GM23338 (cell line): ENCODE data around the gene TPI1.

ENCODE experiments used
- CTCF ChIP-seq, 2 experiments: fragments of 200-600 bp in 1 of 2; sonication (generic) in 1 of 2; conservative IDR thresholded peaks; 2 replicates each; pipeline versions ENCODE4 v1.5.1 to v1.6.1; 2016 to 2017; ENCODE audit warnings: antibody characterized with exemption in 2 of 2, low read depth in 2 of 2, mild to moderate bottlenecking in 2 of 2, moderate library complexity in 1 of 2
- ETS1 ChIP-seq: IDR thresholded peaks from 2 replicates; pipeline ENCODE4 v1.6.1; 2016; ENCODE audit warnings: antibody characterized with exemption
- EZH2 ChIP-seq: fragments of 200-600 bp; sonication (generic); IDR thresholded peaks from one replicate; pipeline ENCODE4 v1.8.0; 2017; ENCODE audit warnings: antibody characterized with exemption, mild to moderate bottlenecking, low read depth; ENCODE audit not compliant: unreplicated experiment
- ZNF114 ChIP-seq: fragments of 250-450 bp; sonication (Bioruptor Pico); IDR thresholded peaks from 2 replicates; pipeline ENCODE4 v1.5.0; 2020; ENCODE audit warnings: mild to moderate bottlenecking, moderate library complexity

GRCh38 chr12:6827982-6828780 lies 39.1 kb upstream of the TPI1 start, which contains the start of gene P3H3:
- TF ChIP-seq CTCF (conservative IDR thresholded peaks at IDR 0.05; ENCODE audit: low read depth in 2 of 2) (no peak; a peak in 1 of 4 replicates), ZNF114 (no peak), ETS1 (no peak), EZH2 (no peak)
